ENCODE measurements around the gene BMI1.

Gene BMI1

GRCh38 chr10:22319547-22319979 lies 1.3 kb upstream of the BMI1 start:
- no peak overlapping the region for H3K4me3 ChIP-seq (ENCODE audit: low read depth, low read length)

GRCh38 chr10:22319980-22320558 lies 830 bp upstream of the BMI1 start:
- H3K4me3 ChIP-seq (ENCODE audit: low read depth, low read length), result no peak overlapping the region

- H3K4me3 ChIP-seq (ENCODE audit: low read depth, low read length), result peak overlapping the region; percentile 48
These were observed 441 bp downstream of the BMI1 start for GRCh38 chr10:22321156-22321923.

- H3K4me3 ChIP-seq (ENCODE audit: low read depth, low read length), result peak overlapping the region; percentile 50
These were observed 1.2 kb downstream of the BMI1 start for GRCh38 chr10:22321924-22322640.

GRCh38 chr10:22322641-22323160 lies 1.8 kb downstream of the BMI1 start:
- peak overlapping the region; percentile 50 for H3K4me3 ChIP-seq (ENCODE audit: low read depth, low read length)

GRCh38 chr10:22323538-22324305 lies 2.8 kb downstream of the BMI1 start:
- no peak overlapping the region for H3K4me3 ChIP-seq (ENCODE audit: low read depth, low read length)

GRCh38 chr10:22324413-22324812 lies 3.5 kb downstream of the BMI1 start:
- H3K4me3 ChIP-seq (ENCODE audit: low read depth, low read length), result no peak overlapping the region

GRCh38 chr10:22324893-22325271 lies 4.0 kb downstream of the BMI1 start:
- H3K4me3 ChIP-seq (ENCODE audit: low read depth, low read length), result peak overlapping the region; percentile 29

GRCh38 chr10:22325272-22326144 lies 4.6 kb downstream of the BMI1 start:
- peak overlapping the region; percentile 29 for H3K4me3 ChIP-seq (ENCODE audit: low read depth, low read length)

- H3K4me3 ChIP-seq (ENCODE audit: low read depth, low read length), result peak overlapping the region; percentile 28
These were observed 5.3 kb downstream of the BMI1 start for GRCh38 chr10:22326145-22326702.

- no peak overlapping the region for H3K4me3 ChIP-seq (ENCODE audit: low read depth, low read length)
These were observed 8.3 kb downstream of the BMI1 start for GRCh38 chr10:22329150-22329549.

GRCh38 chr10:22332116-22332692 lies 11.3 kb downstream of the BMI1 start:
- no peak overlapping the region for H3K4me3 ChIP-seq (ENCODE audit: low read depth, low read length)

- no peak overlapping the region for H3K4me3 ChIP-seq (ENCODE audit: low read depth, low read length)
These were observed 12.5 kb downstream of the BMI1 start for GRCh38 chr10:22333167-22333974.

- no peak overlapping the region for H3K4me3 ChIP-seq (ENCODE audit: low read depth, low read length)
These were observed 13.0 kb downstream of the BMI1 start for GRCh38 chr10:22333975-22334282.

GRCh38 chr10:22334414-22335172 lies 13.7 kb downstream of the BMI1 start:
- H3K4me3 ChIP-seq (ENCODE audit: low read depth, low read length), result no peak overlapping the region

- peak overlapping the region; percentile 18 for H3K4me3 ChIP-seq (ENCODE audit: low read depth, low read length)
These were observed 14.5 kb downstream of the BMI1 start for GRCh38 chr10:22335173-22335933.

GRCh38 chr10:22338185-22338900 lies 17.4 kb downstream of the BMI1 start:
- H3K4me3 ChIP-seq (ENCODE audit: low read depth, low read length), result no peak overlapping the region

Measured in iPS-11a (cell line).